Ascending aorta (tissue), 2 donors: Measurements from ENCODE around the gene SPRR4. TPM values are rescaled to one million over a fixed set of nuclear protein-coding genes. Genes with fewer than 3 reads are reported as not detected.
"Not testable (repeated sequence)": the region's sequence is repeated elsewhere in the genome, so short reads cannot be mapped to it uniquely, and the experiment has no call there.

Source experiments
- DNase-seq, 2 donors: peaks; one replicate each; pipeline ENCODE4 v3.0.0-alpha.2; 2019; ENCODE audit warnings: low spot score in 2 of 2
- H3K27ac ChIP-seq, 2 donors: fragments of 200-600 bp; sonication (generic); one replicate each; pipeline ENCODE4 v1.5.1; 2016 to 2017; ENCODE audit warnings: mild to moderate bottlenecking in 1 of 2
- H3K27me3 ChIP-seq: fragments of 200-600 bp; sonication (generic); one replicate; pipeline ENCODE4 v1.5.1; 2017
- H3K36me3 ChIP-seq, 2 donors: fragments of 200-600 bp; sonication (generic); one replicate each; pipeline ENCODE4 v1.5.1; 2016
- H3K4me1 ChIP-seq, 2 donors: fragments of 200-600 bp; sonication (generic); one replicate each; pipeline ENCODE4 v1.5.1; 2016 to 2017; ENCODE audit warnings: mild to moderate bottlenecking in 1 of 2
- H3K4me3 ChIP-seq, 2 donors: fragments of 200-600 bp; sonication (generic); one replicate each; pipeline ENCODE4 v1.5.1; 2016 to 2017; ENCODE audit warnings: mild to moderate bottlenecking in 1 of 2
- H3K9me3 ChIP-seq, 2 donors: fragments of 200-600 bp; sonication (generic); one replicate each; pipeline ENCODE4 v1.5.1; 2016
- CTCF ChIP-seq, 3 experiments: fragments of 200-600 bp in 2 of 3; fragments of 450-650 bp in 1 of 3; sonication (generic) in 2 of 3; IDR thresholded peaks; one replicate each; pipeline ENCODE4 v1.5.1; 2016 to 2019; ENCODE audit warnings: antibody characterized with exemption in 3 of 3, mild to moderate bottlenecking in 1 of 3, moderate library complexity in 1 of 3
- intact Hi-C: fragments of 100-400 bp; cut with DNase I; formaldehyde crosslinking; loops from one replicate; pipeline ENCODE4 v1.15.1; 2023
- total RNA-seq: library from RNA; depleted of rRNA; stranded (reverse); fragments of >200 nt; gene quantifications from one replicate; pipeline ENCODE4 v1.1.0, GENCODE V29; 2016

The SPRR4 gene
- total RNA-seq, 1 donor from 2014 or later = not detected

DNA sequence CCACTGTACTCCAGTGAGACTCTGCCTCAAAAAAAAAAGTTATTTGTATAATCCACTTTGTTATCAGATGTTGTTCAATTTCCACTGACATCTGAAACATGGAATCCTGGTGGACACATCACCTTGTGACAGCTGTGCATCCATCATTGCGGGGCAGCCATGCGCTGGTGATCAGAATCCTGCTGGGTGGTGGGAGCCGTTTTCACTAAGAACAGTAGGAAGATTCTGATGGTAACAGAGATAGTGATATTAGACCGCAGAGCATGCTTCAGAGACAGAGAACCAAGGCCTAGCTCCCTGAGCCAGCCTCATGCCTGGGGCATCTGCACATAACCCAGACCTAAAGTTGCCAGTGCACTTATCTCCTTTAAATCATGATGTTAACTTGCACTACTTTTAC lies 28.0 kb downstream of the SPRR4 start:
- TF ChIP-seq CTCF (IDR thresholded peaks at IDR 0.05) = no peak
- no peak for DNase-seq

GRCh38 chr1:152999818-153000217 lies 29.4 kb downstream of the SPRR4 start:
- H3K4me1 ChIP-seq = no peaks in the 10 kb centered on the region
- H3K27me3 ChIP-seq = no peaks in the 10 kb centered on the region
- H3K36me3 ChIP-seq = no peaks in the 10 kb centered on the region
- no peak for DNase-seq
- intact Hi-C loops = no loop called here
- H3K27ac ChIP-seq = no peak overlapping the region
- no peak for TF ChIP-seq CTCF (IDR thresholded peaks at IDR 0.05)
- H3K4me3 ChIP-seq = no peak overlapping the region
- peaks cover 0 to 4% of the 10 kb centered on the region in 2 donors for H3K9me3 ChIP-seq

More for the DNA sequence above, 28.0 kb downstream of the SPRR4 start:
- H3K4me3 ChIP-seq = no peak overlapping the region
- H3K9me3 ChIP-seq = peaks cover 0 to 4% of the 10 kb centered on the region in 2 donors
- no peaks in the 10 kb centered on the region for H3K36me3 ChIP-seq
- no peaks in the 10 kb centered on the region for H3K27me3 ChIP-seq
- H3K4me1 ChIP-seq = no peaks in the 10 kb centered on the region
- intact Hi-C loops = no loop called here
- H3K27ac ChIP-seq = no peak overlapping the region

- H3K4me1 ChIP-seq = no peaks in the 10 kb centered on the region
- no peak for DNase-seq
- intact Hi-C loops = no loop called here
These were observed 29.8 kb downstream of the SPRR4 start for GRCh38 chr1:153000294-153000693.

GRCh38 chr1:153001382-153001781 lies 30.9 kb downstream of the SPRR4 start, which contains the start of gene SPRR3:
TSS of gene SPRR3 (plus strand) at chr1:153001749. CDS start at chr1:153003021, 1,272 bp downstream.
- no peaks in the 10 kb centered on the region for H3K9me3 ChIP-seq
- H3K27ac ChIP-seq = no peak within 1 kb of the TSS
- no peaks in the 10 kb centered on the region for H3K36me3 ChIP-seq
- no peaks in the 10 kb centered on the region for H3K27me3 ChIP-seq
- no peak for DNase-seq
- intact Hi-C loops = no loop called here
- no peak for TF ChIP-seq CTCF (IDR thresholded peaks at IDR 0.05)
- H3K4me1 ChIP-seq = no peaks in the 10 kb centered on the region
- H3K4me3 ChIP-seq = no peak within 1 kb of the TSS

More at GRCh38 chr1:153000294-153000693, 29.8 kb downstream of the SPRR4 start:
- no peaks in the 10 kb centered on the region for H3K36me3 ChIP-seq
- peaks cover 0 to under 1% of the 10 kb centered on the region in 2 donors for H3K9me3 ChIP-seq
- no peaks in the 10 kb centered on the region for H3K27me3 ChIP-seq
- TF ChIP-seq CTCF (IDR thresholded peaks at IDR 0.05) = no peak
- H3K4me3 ChIP-seq = no peak overlapping the region
- H3K27ac ChIP-seq = no peak overlapping the region

DNA sequence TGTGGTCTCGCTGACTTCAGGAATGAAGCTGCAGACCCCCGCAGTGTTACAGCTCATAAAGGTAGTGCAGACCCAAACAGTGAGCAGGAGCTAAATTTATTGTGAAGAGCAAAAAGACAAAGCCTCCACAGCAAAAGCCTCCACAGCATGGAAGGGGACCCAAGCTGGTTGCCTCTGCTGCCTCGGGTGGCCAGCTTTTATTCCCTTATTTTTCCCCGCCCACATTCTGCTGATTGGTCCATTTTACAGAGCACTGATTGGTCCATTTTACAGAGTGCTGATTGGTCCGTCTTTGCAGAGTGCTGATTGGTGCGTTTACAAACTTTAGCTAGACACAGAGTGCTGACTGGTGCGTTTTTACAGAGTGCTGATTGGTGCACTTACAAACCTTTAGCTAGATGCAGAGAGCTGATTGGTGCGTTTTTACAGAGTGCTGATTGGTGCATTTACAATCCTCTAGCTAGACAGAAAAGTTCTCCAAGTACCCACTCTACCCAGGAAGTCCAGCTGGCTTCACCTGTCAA lies 40.8 kb downstream of the SPRR4 start:
- H3K27ac ChIP-seq, H3K36me3 ChIP-seq, H3K4me3 ChIP-seq, H3K4me1 ChIP-seq, DNase-seq, H3K9me3 ChIP-seq, intact Hi-C loops, H3K27me3 ChIP-seq: not testable (repeated sequence)

DNA sequence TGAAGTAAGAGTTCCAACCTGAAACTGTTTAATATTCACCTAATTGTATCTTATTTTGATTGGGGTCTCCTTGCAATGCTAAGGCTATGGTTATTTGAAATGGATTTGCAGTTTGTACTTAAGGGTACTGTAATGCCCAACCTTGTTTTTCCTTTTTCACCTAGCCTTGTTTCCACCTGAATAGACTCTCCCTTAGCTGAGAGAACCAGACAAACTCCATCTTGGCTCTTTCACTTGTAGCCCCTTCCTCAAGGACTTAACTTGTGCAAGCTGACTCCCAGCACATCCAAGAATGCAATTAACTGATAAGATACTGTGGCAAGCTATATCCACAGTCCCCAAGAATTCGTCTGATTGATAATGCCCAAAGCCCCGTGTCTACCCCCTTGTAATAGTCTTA lies 51.4 kb downstream of the SPRR4 start:
- H3K27ac ChIP-seq, H3K9me3 ChIP-seq, H3K4me1 ChIP-seq, H3K36me3 ChIP-seq, H3K27me3 ChIP-seq, DNase-seq, intact Hi-C loops, H3K4me3 ChIP-seq: not testable (repeated sequence)

Other genes with a start within 250 kb of the SPRR4 start
- gene KPRP, start 212.6 kb upstream of the SPRR4 start, total RNA-seq = not detected
- not detected for gene LCE1F, start 195.5 kb upstream of the SPRR4 start, total RNA-seq
- gene LCE1E, start 184.4 kb upstream of the SPRR4 start, total RNA-seq = not detected
- gene LCE1D, start 173.9 kb upstream of the SPRR4 start, total RNA-seq = not detected
- gene LCE1C, start 164.0 kb upstream of the SPRR4 start, total RNA-seq = not detected
- gene LCE1B, start 158.7 kb upstream of the SPRR4 start, total RNA-seq = not detected
- not detected for gene LCE1A, start 143.2 kb upstream of the SPRR4 start, total RNA-seq
- not detected for gene LCE6A, start 127.8 kb upstream of the SPRR4 start, total RNA-seq
- not detected for gene LCE7A, start 110.7 kb upstream of the SPRR4 start, total RNA-seq
- not detected for gene SMCP, start 92.3 kb upstream of the SPRR4 start, total RNA-seq
- gene IVL, start 62.1 kb upstream of the SPRR4 start, total RNA-seq = not detected
- not detected for gene SPRR5, start 23.4 kb upstream of the SPRR4 start, total RNA-seq
- gene SPRR1A, start 13.4 kb downstream of the SPRR4 start, total RNA-seq = not detected
- 0.53 TPM for gene SPRR3, start 31.1 kb downstream of the SPRR4 start, total RNA-seq
- not detected for gene SPRR1B, start 60.6 kb downstream of the SPRR4 start, total RNA-seq
- not detected for gene SPRR2D, start 70.5 kb downstream of the SPRR4 start, total RNA-seq
- gene SPRR2A, start 86.9 kb downstream of the SPRR4 start, total RNA-seq = not detected
- not detected for gene SPRR2B, start 101.0 kb downstream of the SPRR4 start, total RNA-seq
- gene SPRR2E, start 123.9 kb downstream of the SPRR4 start, total RNA-seq = not detected
- not detected for gene SPRR2F, start 142.9 kb downstream of the SPRR4 start, total RNA-seq
- not detected for gene SPRR2G, start 180.2 kb downstream of the SPRR4 start, total RNA-seq
- gene LELP1, start 232.8 kb downstream of the SPRR4 start, total RNA-seq = not detected
- not detected for gene PRR9, start 246.9 kb downstream of the SPRR4 start, total RNA-seq